K562 (cell line): ENCODE measurements around the gene TPM4. TPM values are rescaled to one million over a fixed set of nuclear protein-coding genes. Genes with fewer than 3 reads are reported as not detected.

Experiments used
- ADNP ChIP-seq: fragments of 200-800 bp; sonication (Bioruptor generic); IDR thresholded peaks from 2 replicates; pipeline ENCODE4 v1.6.1; 2016; ENCODE audit warnings: missing genetic modification characterization, missing compliant biosample characterization
- BCOR ChIP-seq: fragments of 450-650 bp; IDR thresholded peaks from 2 replicates; pipeline ENCODE4 v1.6.1; 2016
- BRD9 ChIP-seq: fragments of 450-650 bp; IDR thresholded peaks from 2 replicates; pipeline ENCODE4 v1.6.1; 2018; ENCODE audit warnings: low read depth; ENCODE audit not compliant: partially characterized antibody
- CBFA2T3 ChIP-seq: fragments of 450-650 bp; IDR thresholded peaks from 2 replicates; pipeline ENCODE4 v1.6.1; 2017
- CBX1 ChIP-seq: sonication (generic); IDR thresholded peaks from 2 replicates; pipeline ENCODE4 v1.6.1; 2016; ENCODE audit warnings: antibody characterized with exemption, low read depth, mild to moderate bottlenecking
- CBX3 ChIP-seq, 2 experiments: IDR thresholded peaks; 1 replicate in 1 of 2; 2 replicates in 1 of 2; pipeline ENCODE4 v1.6.1; 2012; ENCODE audit warnings: inconsistent platforms in 2 of 2, low read length in 2 of 2, borderline replicate concordance in 1 of 2, control low read depth in 1 of 2
- CC2D1A ChIP-seq: fragments of 450-650 bp; IDR thresholded peaks from 2 replicates; pipeline ENCODE4 v1.6.1; 2017; ENCODE audit warnings: mild to moderate bottlenecking
- CEBPB ChIP-seq: fragments of 450-650 bp; IDR thresholded peaks from 2 replicates; pipeline ENCODE4 v1.6.1; 2016; ENCODE audit warnings: missing genetic modification characterization, missing compliant biosample characterization
- CTCF ChIP-seq, 3 experiments: IDR thresholded peaks in 2 of 3; conservative IDR thresholded peaks in 1 of 3; 2 replicates each; pipeline ENCODE4 v1.5.1; 2011 to 2012; ENCODE audit warnings: low read length in 3 of 3, mild to moderate bottlenecking in 3 of 3, control low read depth in 2 of 3, improper control_type of control experiment in 1 of 3, inconsistent platforms in 1 of 3, low read depth in 1 of 3, mixed read lengths in 1 of 3, moderate library complexity in 1 of 3; ENCODE audit not compliant: insufficient read depth in 2 of 3
- HSF4 ChIP-seq: fragments of 250-450 bp; sonication (Bioruptor Pico); IDR thresholded peaks from 2 replicates; pipeline ENCODE4 v2.1.2; 2022; ENCODE audit warnings: mild to moderate bottlenecking, moderate library complexity, borderline replicate concordance
- ID3 ChIP-seq, 2 experiments: fragments of 250-450 bp in 1 of 2; fragments of 450-650 bp in 1 of 2; sonication (Bioruptor Pico) in 1 of 2; IDR thresholded peaks; 2 replicates each; pipeline versions ENCODE4 v1.6.1 to v1.8.0; 2016 to 2021; ENCODE audit warnings: mild to moderate bottlenecking in 2 of 2, moderate library complexity in 2 of 2, missing compliant biosample characterization in 1 of 2, missing genetic modification characterization in 1 of 2
- IRF9 ChIP-seq: fragments of 450-650 bp; IDR thresholded peaks from 2 replicates; pipeline ENCODE4 v1.6.1; 2016; ENCODE audit warnings: missing biosample characterization, missing genetic modification characterization
- KDM1A ChIP-seq, 2 experiments: fragments of 450-650 bp; IDR thresholded peaks; 2 replicates each; pipeline ENCODE4 v1.6.1; 2016; ENCODE audit warnings: mild to moderate bottlenecking in 2 of 2
- L3MBTL2 ChIP-seq: fragments of 450-650 bp; IDR thresholded peaks from 2 replicates; pipeline ENCODE4 v1.6.1; 2016; ENCODE audit warnings: mild to moderate bottlenecking, moderate library complexity
- MAX ChIP-seq: sonication (generic); formaldehyde crosslinking; IDR thresholded peaks from 2 replicates; pipeline ENCODE4 v1.9.0; 2022; ENCODE audit warnings: mild to moderate bottlenecking, missing genetic modification reagents
- MAZ ChIP-seq, 2 experiments: fragments of 450-650 bp in 1 of 2; sonication (generic) in 1 of 2; formaldehyde crosslinking; IDR thresholded peaks in 1 of 2; conservative IDR thresholded peaks in 1 of 2; 2 replicates each; pipeline versions ENCODE4 v1.4.0 to v1.5.0; 2020; ENCODE audit warnings: mild to moderate bottlenecking in 1 of 2, missing genetic modification reagents in 1 of 2
- NR2C1 ChIP-seq, 2 experiments: fragments of 450-650 bp; IDR thresholded peaks; 2 replicates each; pipeline ENCODE4 v1.6.1; 2017; ENCODE audit warnings: mild to moderate bottlenecking in 2 of 2, antibody characterized with exemption in 1 of 2, inconsistent platforms in 1 of 2, missing compliant biosample characterization in 1 of 2, missing genetic modification characterization in 1 of 2
- PTBP1 ChIP-seq: fragments of 200-400 bp; formaldehyde crosslinking; IDR thresholded peaks from 2 replicates; pipeline ENCODE4 v1.6.1; 2017; ENCODE audit warnings: low read depth, low read length
- RBM25 ChIP-seq: fragments of 200-400 bp; formaldehyde crosslinking; IDR thresholded peaks from 2 replicates; pipeline ENCODE4 v1.6.1; 2018; ENCODE audit warnings: low read length, low read depth, moderate library complexity; ENCODE audit not compliant: severe bottlenecking
- RNF2 ChIP-seq: sonication (generic); IDR thresholded peaks from 2 replicates; pipeline ENCODE4 v1.6.1; 2016
- SRSF7 ChIP-seq: fragments of 200-400 bp; formaldehyde crosslinking; optimal IDR thresholded peaks from 2 replicates; pipeline ENCODE3; 2017; ENCODE audit warnings: mild to moderate bottlenecking, low read depth, low read length
- TCF3 ChIP-seq: sonication (generic); formaldehyde crosslinking; IDR thresholded peaks from 2 replicates; pipeline ENCODE4 v1.4.0; 2020; ENCODE audit warnings: mild to moderate bottlenecking, missing genetic modification reagents
- VEZF1 ChIP-seq: fragments of 200-800 bp; sonication (Bioruptor generic); IDR thresholded peaks from 2 replicates; pipeline ENCODE4 v1.6.1; 2017; ENCODE audit warnings: missing genetic modification characterization, missing compliant biosample characterization
- YBX1 ChIP-seq: fragments of 450-650 bp; IDR thresholded peaks from 2 replicates; pipeline ENCODE4 v1.7.1; 2016; ENCODE audit warnings: mild to moderate bottlenecking
- ZNF184 ChIP-seq: sonication (generic); formaldehyde crosslinking; IDR thresholded peaks from 2 replicates; pipeline ENCODE4 v1.5.0; 2020; ENCODE audit warnings: missing genetic modification reagents
- ZNF282 ChIP-seq: sonication (generic); formaldehyde crosslinking; IDR thresholded peaks from 2 replicates; pipeline ENCODE4 v1.8.1; 2023; ENCODE audit warnings: missing genetic modification reagents
- polyA plus RNA-seq, 8 experiments: library from polyadenylated mRNA; depleted of rRNA in 4 of 8; stranded (reverse) in 5 of 8; unstranded in 3 of 8; fragments of >200 nt; fragmentation: Nextera tagmentation in 2 of 8; fragmentation: Illumina TruSeq in 1 of 8; extraction: Ambion mirVana in 2 of 8; extraction: Trizol in 1 of 8; gene quantifications; 2 replicates each; pipeline versions ENCODE4 v1.2.1 to v1.2.3, GENCODE V29; 2011 to 2014; ENCODE audit warnings: inconsistent platforms in 1 of 8, missing spikeins in 1 of 8
- total RNA-seq, 7 experiments: library from RNA; depleted of rRNA in 6 of 7; stranded (reverse); fragments of >200 nt in 6 of 7; fragmentation: Illumina TruSeq in 2 of 7; extraction: Trizol in 2 of 7; gene quantifications; 2 replicates each; pipeline versions ENCODE4 v1.2.1 to v1.2.3, GENCODE V29; 2011 to 2021; ENCODE audit warnings: low replicate concordance in 1 of 7

Gene TPM4
- total and polyA plus RNA-seq, 9 of the 15 experiments (the other 6 are each of a cell fraction or from before 2014, with no cell fraction given), result 28.1 to 111 (median 77.4) TPM

GRCh38 chr19:16141043-16141442 is 64.7 kb downstream of the TPM4 start (continued):
- TF ChIP-seq IRF9 (tag) (no peak), CBX3 (IDR thresholded peaks at IDR 0.05; ENCODE audit: borderline replicate concordance in 1 of 2, low read length in 2 of 2) (peak in 1 of 2 experiments; percentile 94; a peak in 2 of 3 replicates), BRD9 (peak; percentile 91), BCOR (peak; percentile 99), CC2D1A (no peak), ID3 (CRISPR knock-in tag; IDR thresholded peaks at IDR 0.05) (no peak), ID3 (tag; IDR thresholded peaks at IDR 0.05) (0 out of 2 replicates have a peak, but pooled peaks have one; percentile 35), CTCF (IDR thresholded peaks at IDR 0.05 in 2 of 3, conservative IDR thresholded peaks at IDR 0.05 in 1 of 3; ENCODE audit: insufficient read depth in 2 of 3, low read depth in 1 of 3, low read length in 3 of 3) (peak; percentile 11 to 27 (median 19); a peak in 2 of 6 replicates), CEBPB (tag) (no peak), VEZF1 (CRISPR knock-in tag) (peak; percentile 79), PTBP1 (peak; percentile 98), CBFA2T3 (peak; percentile 35), NR2C1 (IDR thresholded peaks at IDR 0.05) (peak; percentile 52), NR2C1 (tag; IDR thresholded peaks at IDR 0.05) (no peak), TCF3 (peak; percentile 6; the same call in 1 of the 2 replicates), RBM25 (peak; percentile 95), L3MBTL2 (0 out of 2 replicates have a peak, but pooled peaks have one; percentile 36), ADNP (tag) (peak; percentile 89), ZNF282 (no peak), ZNF184 (CRISPR knock-in tag) (no peak), CBX1 (peak; percentile 99; the same call in 1 of the 2 replicates), KDM1A (IDR thresholded peaks at IDR 0.05) (peak; percentile 75 to 90), HSF4 (no peak), RNF2 (peak; percentile 56; the same call in 1 of the 2 replicates), MAZ (CRISPR knock-in tag; conservative IDR thresholded peaks at IDR 0.05 in 1 of 2, IDR thresholded peaks at IDR 0.05 in 1 of 2) (no peak; a peak in 1 of 4 replicates), SRSF7 (no peak), YBX1 (no peak), MAX (CRISPR knock-in tag) (peak; percentile 89)
